Measurements from ENCODE around the gene CDK11B.

The CDK11B gene

DNA sequence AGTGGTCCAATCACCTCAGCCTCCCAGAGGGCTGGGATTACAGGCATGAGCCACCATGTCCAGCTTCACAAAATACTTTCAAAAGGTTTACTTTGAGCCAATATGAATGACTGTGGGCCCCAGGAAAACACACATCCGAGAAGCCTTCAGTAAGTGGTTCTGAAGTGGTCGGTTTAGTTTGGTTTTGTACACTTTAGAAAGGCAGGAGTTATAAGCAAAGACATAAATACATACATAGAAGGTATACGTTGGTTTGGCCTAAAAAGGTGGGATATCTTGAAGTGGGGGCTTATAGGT is 46.8 kb downstream of the CDK11B start:
- no peak overlapping the region for H3K4me3 ChIP-seq (ENCODE audit: low read depth, low read length)
- DNase-seq, result no peak
- peaks cover 11% of the 10 kb centered on the region for H3K36me3 ChIP-seq
- H3K9me3 ChIP-seq (ENCODE audit: severe bottlenecking), result no peaks in the 10 kb centered on the region
- H3K27ac ChIP-seq, result no peak overlapping the region
- TF ChIP-seq, protein P1, sequence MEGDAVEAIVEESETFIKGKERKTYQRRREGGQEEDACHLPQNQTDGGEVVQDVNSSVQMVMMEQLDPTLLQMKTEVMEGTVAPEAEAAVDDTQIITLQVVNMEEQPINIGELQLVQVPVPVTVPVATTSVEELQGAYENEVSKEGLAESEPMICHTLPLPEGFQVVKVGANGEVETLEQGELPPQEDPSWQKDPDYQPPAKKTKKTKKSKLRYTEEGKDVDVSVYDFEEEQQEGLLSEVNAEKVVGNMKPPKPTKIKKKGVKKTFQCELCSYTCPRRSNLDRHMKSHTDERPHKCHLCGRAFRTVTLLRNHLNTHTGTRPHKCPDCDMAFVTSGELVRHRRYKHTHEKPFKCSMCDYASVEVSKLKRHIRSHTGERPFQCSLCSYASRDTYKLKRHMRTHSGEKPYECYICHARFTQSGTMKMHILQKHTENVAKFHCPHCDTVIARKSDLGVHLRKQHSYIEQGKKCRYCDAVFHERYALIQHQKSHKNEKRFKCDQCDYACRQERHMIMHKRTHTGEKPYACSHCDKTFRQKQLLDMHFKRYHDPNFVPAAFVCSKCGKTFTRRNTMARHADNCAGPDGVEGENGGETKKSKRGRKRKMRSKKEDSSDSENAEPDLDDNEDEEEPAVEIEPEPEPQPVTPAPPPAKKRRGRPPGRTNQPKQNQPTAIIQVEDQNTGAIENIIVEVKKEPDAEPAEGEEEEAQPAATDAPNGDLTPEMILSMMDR (IDR thresholded peaks at IDR 0.05; ENCODE audit: low read depth, low read length), result no peak
- no peaks in the 10 kb centered on the region for H3K27me3 ChIP-seq (ENCODE audit: insufficient read depth, low read depth, severe bottlenecking)

DNA sequence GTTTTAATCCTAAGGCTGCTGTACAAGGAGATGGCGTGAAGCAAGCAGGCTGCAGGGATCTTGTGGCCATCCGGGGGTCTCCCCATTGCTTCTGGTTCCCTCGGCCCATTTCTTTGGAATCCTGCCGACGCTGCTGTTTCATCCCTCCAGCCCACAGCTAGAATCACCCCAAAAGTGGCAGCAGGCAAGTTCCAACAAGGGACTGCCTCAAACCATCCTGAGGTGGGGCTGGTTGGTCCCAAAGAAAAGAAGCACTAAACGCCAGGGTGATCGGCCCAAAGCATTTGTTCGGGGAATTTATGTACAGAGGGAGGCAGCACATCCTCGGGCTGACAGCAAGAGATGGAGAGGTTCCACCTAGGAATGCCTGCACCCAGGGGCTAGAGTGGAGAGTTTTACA is 48.0 kb downstream of the CDK11B start:
- TF ChIP-seq, protein P1 (IDR thresholded peaks at IDR 0.05; ENCODE audit: low read depth, low read length), result no peak
- no peak for DNase-seq
- Histone ChIP-seq H3K27me3 (ENCODE audit: insufficient read depth, low read depth, severe bottlenecking) (no peaks in the 10 kb centered on the region), H3K9me3 (ENCODE audit: severe bottlenecking) (no peaks in the 10 kb centered on the region), H3K4me3 (ENCODE audit: low read depth, low read length) (no peak overlapping the region), H3K27ac (no peak overlapping the region; the same call in 1 of the 2 replicates), H3K36me3 (peaks cover 8% of the 10 kb centered on the region; the same call in 1 of the 2 replicates)

DNA sequence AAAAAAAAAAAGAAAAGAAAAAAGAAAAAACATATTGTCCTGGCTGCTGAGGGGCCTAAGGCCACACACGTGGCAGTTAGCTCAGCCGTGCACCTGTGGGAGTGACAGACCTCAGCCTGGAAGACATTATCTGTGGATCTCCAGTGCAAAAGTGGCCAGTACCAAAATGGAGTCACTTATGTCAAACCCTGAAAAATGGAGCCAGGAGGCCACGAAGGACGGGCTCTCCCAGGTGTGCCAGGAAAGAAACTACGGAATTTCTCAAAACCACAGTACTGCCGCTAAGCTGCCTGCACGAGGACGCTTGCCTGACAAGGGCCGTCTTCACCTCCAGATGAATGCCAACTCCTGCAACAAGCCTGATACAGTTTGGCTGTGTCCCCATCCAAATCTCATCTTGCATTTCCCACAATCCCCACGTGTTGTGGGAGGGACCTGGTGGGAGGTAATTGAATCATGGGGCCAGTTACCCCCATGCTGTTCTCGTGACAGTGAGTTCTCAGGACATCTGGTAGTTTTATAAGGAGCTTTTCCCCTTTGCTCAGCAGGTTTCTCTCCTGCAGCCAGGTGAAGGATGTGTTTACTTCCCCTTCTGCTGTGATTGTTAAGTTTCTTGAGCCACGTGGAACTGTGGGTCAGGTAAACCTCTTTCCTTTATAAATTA is 48.9 kb downstream of the CDK11B start:
- Histone ChIP-seq H3K4me3 (ENCODE audit: low read depth, low read length) (no peak overlapping the region), H3K36me3 (peaks cover 8% of the 10 kb centered on the region; the same call in 1 of the 2 replicates), H3K9me3 (ENCODE audit: severe bottlenecking) (no peaks in the 10 kb centered on the region), H3K27me3 (ENCODE audit: insufficient read depth, low read depth, severe bottlenecking) (no peaks in the 10 kb centered on the region), H3K27ac (peak overlapping the region; percentile 15)
- TF ChIP-seq, protein P1 (IDR thresholded peaks at IDR 0.05; ENCODE audit: low read depth, low read length), result no peak
- peak; percentile 48 for DNase-seq

DNA sequence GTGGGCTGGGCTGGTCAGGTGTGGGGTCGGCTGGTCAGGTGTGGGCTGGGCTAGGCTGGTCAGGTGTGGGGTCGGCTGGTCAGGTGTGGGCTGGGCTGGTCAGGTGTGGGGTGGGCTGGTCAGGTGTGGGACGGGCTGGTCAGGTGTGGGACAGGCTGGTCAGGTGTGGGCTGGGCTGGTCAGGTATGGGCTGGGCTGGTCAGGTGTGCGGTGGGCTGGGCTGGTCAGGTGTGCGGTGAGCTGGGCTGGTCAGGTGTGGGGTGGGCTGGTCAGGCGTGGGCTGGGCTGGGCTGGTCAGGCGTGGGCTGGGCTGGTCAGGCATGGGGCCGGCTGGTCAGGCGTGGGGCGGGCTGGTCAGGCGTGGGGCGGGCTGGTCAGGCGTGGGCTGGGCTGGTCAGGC is 52.6 kb downstream of the CDK11B start:
- Histone ChIP-seq H3K27ac (no peak overlapping the region), H3K9me3 (ENCODE audit: severe bottlenecking) (no peaks in the 10 kb centered on the region)

DNA sequence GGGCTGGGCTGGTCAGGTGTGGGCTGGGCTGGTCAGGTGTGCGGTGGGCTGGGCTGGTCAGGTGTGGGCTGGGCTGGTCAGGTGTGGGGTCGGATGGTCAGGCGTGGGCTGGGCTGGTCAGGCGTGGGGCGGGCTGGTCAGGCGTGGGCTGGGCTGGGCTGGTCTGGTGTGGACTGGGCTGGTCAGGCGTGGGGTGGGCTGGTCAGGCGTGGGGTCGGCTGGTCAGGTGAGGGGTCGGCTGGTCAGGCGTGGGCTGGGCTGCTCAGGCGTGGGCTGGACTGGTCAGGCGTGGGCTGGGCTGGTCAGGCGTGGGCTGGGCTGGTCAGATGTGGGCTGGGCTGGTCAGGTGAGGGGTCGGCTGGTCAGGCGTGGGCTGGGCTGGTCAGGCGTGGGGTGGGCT is 53.1 kb downstream of the CDK11B start:
- Histone ChIP-seq H3K27me3 (ENCODE audit: insufficient read depth, low read depth, severe bottlenecking) (no peaks in the 10 kb centered on the region), H3K36me3 (no peaks in the 10 kb centered on the region), H3K27ac (no peak overlapping the region), H3K4me3 (ENCODE audit: low read depth, low read length) (no peak overlapping the region), H3K9me3 (ENCODE audit: severe bottlenecking) (no peaks in the 10 kb centered on the region)
- TF ChIP-seq, protein P1 (IDR thresholded peaks at IDR 0.05; ENCODE audit: low read depth, low read length), result no peak
- no peak for DNase-seq

More for the DNA sequence above, 52.6 kb downstream of the CDK11B start:
- no peaks in the 10 kb centered on the region for H3K27me3 ChIP-seq (ENCODE audit: insufficient read depth, low read depth, severe bottlenecking)
- TF ChIP-seq, protein P1 (IDR thresholded peaks at IDR 0.05; ENCODE audit: low read depth, low read length), result no peak
- no peaks in the 10 kb centered on the region for H3K36me3 ChIP-seq
- DNase-seq, result no peak
- H3K4me3 ChIP-seq (ENCODE audit: low read depth, low read length), result no peak overlapping the region

DNA sequence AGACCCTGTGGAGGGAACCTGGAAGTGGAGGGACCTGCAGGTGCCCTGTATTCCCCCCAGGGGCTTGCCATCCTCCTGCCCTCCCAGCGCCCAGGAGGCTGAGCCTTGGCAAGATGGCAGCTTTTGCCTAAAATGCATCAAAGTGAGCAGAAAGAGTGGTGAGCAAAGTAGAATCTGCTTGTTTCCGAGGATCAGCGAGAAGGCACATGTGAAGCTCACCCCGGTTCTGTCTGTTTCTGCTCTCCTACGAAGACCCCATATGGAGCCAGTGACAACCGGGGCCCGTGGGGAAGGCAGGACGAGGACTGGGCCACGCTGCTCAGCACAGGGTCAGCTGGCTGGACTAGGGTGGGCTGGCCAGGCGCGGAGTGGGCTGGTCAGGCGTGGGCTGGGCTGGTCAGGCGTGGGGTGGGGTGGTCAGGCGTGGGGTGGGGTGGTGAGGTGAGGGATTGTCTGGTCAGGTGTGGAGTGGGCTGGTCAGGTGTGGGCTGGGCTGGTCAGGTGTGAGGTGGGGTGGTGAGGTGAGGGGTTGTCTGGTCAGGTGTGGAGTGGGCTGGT is 53.7 kb downstream of the CDK11B start:
- H3K4me3 ChIP-seq (ENCODE audit: low read depth, low read length), result no peak overlapping the region
- DNase-seq, result no peak
- TF ChIP-seq, protein P1 (IDR thresholded peaks at IDR 0.05; ENCODE audit: low read depth, low read length), result no peak
- H3K9me3 ChIP-seq (ENCODE audit: severe bottlenecking), result no peaks in the 10 kb centered on the region
- no peaks in the 10 kb centered on the region for H3K27me3 ChIP-seq (ENCODE audit: insufficient read depth, low read depth, severe bottlenecking)
- H3K36me3 ChIP-seq, result no peaks in the 10 kb centered on the region
- no peak overlapping the region for H3K27ac ChIP-seq
